Mesothelial cell of epicardium (in vitro differentiated cells): ENCODE measurements around the gene BHMT2. TPM values are rescaled to one million over a fixed set of nuclear protein-coding genes. Genes with fewer than 3 reads are reported as not detected.

Experiments
- DNase-seq, 2 experiments: peaks; one replicate each; pipeline ENCODE4 v3.0.0; 2021; ENCODE audit warnings: low spot score in 2 of 2; ENCODE audit not compliant: unreplicated experiment in 2 of 2
- H3K27ac Mint-ChIP-seq: 2 replicates; pipeline ENCODE4 v1.8.0; 2021; ENCODE audit warnings: mixed read lengths
- H3K27me3 Mint-ChIP-seq: 2 replicates; pipeline ENCODE4 v1.8.0; 2021; ENCODE audit warnings: low read depth, mixed read lengths
- H3K36me3 Mint-ChIP-seq: 2 replicates; pipeline ENCODE4 v1.8.0; 2021; ENCODE audit warnings: mixed read lengths
- H3K4me1 Mint-ChIP-seq: 2 replicates; pipeline ENCODE4 v1.8.0; 2021; ENCODE audit warnings: mixed read lengths
- H3K4me3 Mint-ChIP-seq: 2 replicates; pipeline ENCODE4 v1.8.0; 2021; ENCODE audit warnings: mild to moderate bottlenecking, moderate library complexity, mixed read lengths
- H3K9me3 Mint-ChIP-seq: 2 replicates; pipeline ENCODE4 v1.8.0; 2021; ENCODE audit warnings: mixed read lengths
- total RNA-seq: library from RNA; stranded (reverse); gene quantifications from 3 replicates; pipeline ENCODE4 v1.2.1, GENCODE V29; 2021
- TF ChIP-seq, protein P1 (sequence below): fragments of 200-600 bp; sonication (generic); IDR thresholded peaks from one replicate; pipeline ENCODE4 v1.5.0; 2021; ENCODE audit warnings: antibody characterized with exemption; ENCODE audit not compliant: unreplicated experiment

BHMT2 gene
- total RNA-seq, 1 donor from 2014 or later = not detected

- DNase-seq = no peak
- no peaks in the 10 kb centered on the region for H3K36me3 Mint-ChIP-seq
- no peak overlapping the region for H3K27ac Mint-ChIP-seq
- peaks cover 14% of the 10 kb centered on the region for H3K4me1 Mint-ChIP-seq
- no peaks in the 10 kb centered on the region for H3K27me3 Mint-ChIP-seq
- H3K9me3 Mint-ChIP-seq = no peaks in the 10 kb centered on the region
- TF ChIP-seq, protein P1, sequence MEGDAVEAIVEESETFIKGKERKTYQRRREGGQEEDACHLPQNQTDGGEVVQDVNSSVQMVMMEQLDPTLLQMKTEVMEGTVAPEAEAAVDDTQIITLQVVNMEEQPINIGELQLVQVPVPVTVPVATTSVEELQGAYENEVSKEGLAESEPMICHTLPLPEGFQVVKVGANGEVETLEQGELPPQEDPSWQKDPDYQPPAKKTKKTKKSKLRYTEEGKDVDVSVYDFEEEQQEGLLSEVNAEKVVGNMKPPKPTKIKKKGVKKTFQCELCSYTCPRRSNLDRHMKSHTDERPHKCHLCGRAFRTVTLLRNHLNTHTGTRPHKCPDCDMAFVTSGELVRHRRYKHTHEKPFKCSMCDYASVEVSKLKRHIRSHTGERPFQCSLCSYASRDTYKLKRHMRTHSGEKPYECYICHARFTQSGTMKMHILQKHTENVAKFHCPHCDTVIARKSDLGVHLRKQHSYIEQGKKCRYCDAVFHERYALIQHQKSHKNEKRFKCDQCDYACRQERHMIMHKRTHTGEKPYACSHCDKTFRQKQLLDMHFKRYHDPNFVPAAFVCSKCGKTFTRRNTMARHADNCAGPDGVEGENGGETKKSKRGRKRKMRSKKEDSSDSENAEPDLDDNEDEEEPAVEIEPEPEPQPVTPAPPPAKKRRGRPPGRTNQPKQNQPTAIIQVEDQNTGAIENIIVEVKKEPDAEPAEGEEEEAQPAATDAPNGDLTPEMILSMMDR = no peak
- H3K4me3 Mint-ChIP-seq = no peak overlapping the region
Measured at GRCh38 chr5:79135790-79136553, 66.4 kb downstream of the BHMT2 start.

DNA sequence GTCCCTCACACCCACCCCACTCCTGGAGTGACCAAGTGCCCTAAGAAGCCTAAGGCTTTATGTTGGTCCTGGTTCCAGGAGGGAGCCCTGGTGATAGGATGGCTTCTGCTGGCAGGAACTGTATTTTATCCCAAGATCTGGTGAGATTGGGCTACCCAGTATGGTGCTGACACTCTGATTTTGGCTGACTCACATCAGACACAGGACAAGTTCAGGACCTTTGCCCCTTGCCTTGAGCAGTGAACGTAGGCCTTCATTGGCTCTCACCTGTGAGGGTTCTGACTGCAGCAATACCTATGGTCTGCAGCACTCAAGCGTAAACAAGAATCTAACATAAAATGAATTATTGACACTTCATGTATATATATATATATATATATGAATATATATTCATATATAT lies 67.1 kb downstream of the BHMT2 start:
- H3K36me3 Mint-ChIP-seq = no peaks in the 10 kb centered on the region

More for the DNA sequence above, 67.1 kb downstream of the BHMT2 start:
- no peak for DNase-seq
- Mint-ChIP-seq H3K9me3 (no peaks in the 10 kb centered on the region), H3K4me1 (peaks cover 14% of the 10 kb centered on the region), H3K27ac (no peak overlapping the region), H3K4me3 (no peak overlapping the region), H3K27me3 (no peaks in the 10 kb centered on the region)
- TF ChIP-seq, protein P1 = no peak

Other genes with a start within 250 kb of the BHMT2 start
- gene ARSB, start 84.5 kb upstream of the BHMT2 start, total RNA-seq = 21.4 to 23.4 TPM (median 22.5 TPM) in 3 replicates
- 1.2 to 2.1 TPM (median 1.8 TPM) in 3 replicates for gene DMGDH, start 93 bp upstream of the BHMT2 start, total RNA-seq
- not detected in 3 replicates for gene BHMT, start 42.0 kb downstream of the BHMT2 start, total RNA-seq
- gene JMY, start 166.4 kb downstream of the BHMT2 start, total RNA-seq = 15.7 to 16.7 TPM (median 16.1 TPM) in 3 replicates